GM19397 (cell line): ENCODE results near the gene CTDSPL.

Source experiments
- ATAC-seq: cut with Tn5 transposase; IDR thresholded peaks from one replicate; pipeline ENCODE4 v1.9.1; 2021; ENCODE audit warnings: mild to moderate bottlenecking, moderate library complexity; ENCODE audit not compliant: unreplicated experiment

The CTDSPL gene

DNA sequence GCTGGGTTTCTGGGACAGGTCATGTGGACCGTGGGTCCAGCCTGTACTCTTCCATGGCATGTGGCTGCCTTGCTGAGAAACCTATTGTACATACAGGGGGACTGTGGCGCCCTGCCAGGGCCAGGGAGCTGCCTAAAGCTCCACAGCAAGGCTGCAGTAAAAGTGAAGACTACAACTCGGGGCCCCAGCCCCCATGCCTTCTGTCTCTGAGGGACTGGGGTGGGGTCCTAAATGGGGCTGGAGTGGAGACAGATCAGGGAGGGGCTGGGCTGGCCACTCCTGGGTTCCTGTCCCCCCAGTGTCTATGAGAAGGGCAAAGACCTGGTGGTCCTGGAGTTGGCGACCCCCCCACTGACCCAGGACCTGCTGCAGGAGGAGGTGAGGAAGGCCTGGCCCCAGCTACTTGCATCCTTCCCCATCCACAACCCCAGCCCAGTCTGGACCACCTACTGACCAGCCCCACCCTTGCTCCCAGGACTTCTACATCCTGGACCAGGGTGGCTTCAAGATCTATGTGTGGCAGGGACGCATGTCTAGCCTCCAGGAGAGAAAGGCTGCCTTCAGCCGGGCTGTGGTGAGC lies 136.2 kb downstream of the CTDSPL start:
- ATAC-seq: no peak

- ATAC-seq: no peak
These were observed 138.2 kb downstream of the CTDSPL start for GRCh38 chr3:37999836-38000235.

- no peak for ATAC-seq
These were observed 138.7 kb downstream of the CTDSPL start for GRCh38 chr3:38000242-38000916.

DNA sequence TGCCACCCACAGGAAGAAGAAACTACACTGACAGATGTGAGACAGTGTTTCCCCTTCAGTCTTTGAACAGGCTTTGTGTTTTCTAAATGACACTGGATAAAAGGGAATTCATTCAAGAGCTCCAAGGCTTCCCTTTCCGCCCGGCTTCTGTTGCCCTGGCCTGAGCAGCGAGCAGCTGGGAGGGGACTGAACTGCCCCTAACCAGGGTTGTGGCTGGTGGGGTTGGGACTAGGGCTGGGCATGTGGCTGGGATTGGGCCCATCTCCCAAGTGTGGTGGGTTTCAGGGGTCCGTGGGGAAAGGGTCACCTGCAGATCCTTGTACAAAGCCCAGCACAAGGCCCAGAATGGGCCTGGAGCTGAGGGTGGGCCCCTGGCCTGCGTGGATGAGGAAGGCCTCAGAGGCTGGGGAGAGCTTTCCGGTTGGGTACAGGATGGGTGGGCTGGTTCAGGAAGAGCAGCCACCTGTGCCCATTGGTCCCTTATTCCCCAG lies 139.3 kb downstream of the CTDSPL start:
- ATAC-seq: no peak

DNA sequence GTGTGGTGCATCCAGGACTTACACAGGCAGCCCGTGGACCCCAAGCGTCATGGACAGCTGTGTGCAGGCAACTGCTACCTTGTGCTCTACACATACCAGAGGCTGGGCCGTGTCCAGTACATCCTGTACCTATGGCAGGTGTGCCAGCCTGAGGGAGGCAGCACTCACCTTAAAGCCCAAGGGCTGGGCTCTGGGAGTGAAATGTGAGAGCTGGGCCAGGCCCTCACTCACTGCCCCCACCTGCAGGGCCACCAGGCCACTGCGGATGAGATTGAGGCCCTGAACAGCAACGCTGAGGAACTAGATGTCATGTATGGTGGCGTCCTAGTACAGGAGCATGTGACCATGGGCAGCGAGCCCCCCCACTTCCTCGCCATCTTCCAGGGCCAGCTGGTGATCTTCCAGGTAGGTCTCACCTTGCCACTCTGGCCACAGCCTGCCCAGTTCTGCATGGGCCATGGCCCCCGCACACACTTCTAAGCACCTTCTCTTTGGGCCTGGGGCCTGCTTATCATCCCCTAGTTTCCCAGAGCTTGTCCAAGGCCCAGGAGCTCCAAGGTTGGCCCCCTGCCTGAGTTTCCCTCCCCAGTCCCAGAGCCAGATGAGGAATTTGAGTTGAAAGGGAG lies 139.9 kb downstream of the CTDSPL start:
- no peak for ATAC-seq

GRCh38 chr3:38002291-38002876 lies 140.7 kb downstream of the CTDSPL start:
- no peak for ATAC-seq

GRCh38 chr3:38002940-38003339 lies 141.3 kb downstream of the CTDSPL start:
- ATAC-seq: no peak

- ATAC-seq: no peak
These were observed 141.7 kb downstream of the CTDSPL start for GRCh38 chr3:38003371-38003816.

DNA sequence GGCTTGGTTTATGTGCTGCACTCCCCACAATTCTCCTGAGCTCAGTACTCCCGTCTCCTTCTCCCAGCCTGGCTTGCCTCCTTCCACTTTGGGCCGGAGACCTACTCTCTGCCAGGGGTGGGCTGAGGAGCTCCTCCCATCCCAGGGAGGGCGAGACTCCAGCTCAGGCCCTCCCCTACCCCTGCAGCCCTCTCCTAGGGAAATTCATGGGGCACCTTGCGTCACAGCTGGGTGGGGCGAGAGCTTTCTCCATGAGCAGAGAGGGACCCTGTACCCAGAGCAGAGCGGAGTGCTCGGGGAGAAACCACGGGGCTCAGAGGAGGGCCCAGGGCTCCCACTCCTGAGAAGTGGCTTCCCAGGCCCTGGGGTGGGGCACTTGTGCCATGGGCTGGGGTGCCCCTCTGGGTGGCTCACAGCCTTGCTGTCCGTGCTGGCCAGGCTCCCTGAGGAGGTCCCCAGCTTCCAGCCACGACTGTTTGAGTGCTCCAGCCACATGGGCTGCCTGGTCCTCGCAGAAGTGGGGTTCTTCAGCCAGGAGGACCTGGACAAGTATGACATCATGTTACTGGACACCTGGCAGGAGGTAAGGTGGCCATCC lies 142.2 kb downstream of the CTDSPL start:
- ATAC-seq: no peak

GRCh38 chr3:38004415-38005075 lies 142.9 kb downstream of the CTDSPL start:
- no peak for ATAC-seq

GRCh38 chr3:38005076-38006020 lies 143.7 kb downstream of the CTDSPL start:
- no peak for ATAC-seq

DNA sequence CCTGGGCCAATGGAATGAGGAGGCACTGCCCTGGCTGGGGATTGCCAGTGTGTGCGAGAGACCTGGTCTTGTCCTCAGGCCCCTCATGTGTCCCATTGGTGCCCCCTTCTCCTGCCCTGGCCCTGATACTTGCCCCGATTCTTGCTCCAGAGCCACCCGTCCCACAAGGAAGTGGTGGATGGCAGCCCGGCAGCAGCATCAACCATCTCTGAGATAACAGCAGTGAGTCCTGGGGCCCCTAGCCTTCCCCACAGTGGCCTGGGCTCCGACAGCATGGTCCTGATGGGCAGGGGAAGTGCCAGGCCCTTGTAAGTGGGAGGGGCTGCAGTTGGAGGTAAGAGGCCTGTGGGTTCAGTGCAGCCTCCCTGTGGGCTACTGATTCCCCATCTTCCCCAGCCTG lies 144.4 kb downstream of the CTDSPL start:
- ATAC-seq: no peak

GRCh38 chr3:38006445-38006995 lies 144.8 kb downstream of the CTDSPL start:
- ATAC-seq: no peak

DNA sequence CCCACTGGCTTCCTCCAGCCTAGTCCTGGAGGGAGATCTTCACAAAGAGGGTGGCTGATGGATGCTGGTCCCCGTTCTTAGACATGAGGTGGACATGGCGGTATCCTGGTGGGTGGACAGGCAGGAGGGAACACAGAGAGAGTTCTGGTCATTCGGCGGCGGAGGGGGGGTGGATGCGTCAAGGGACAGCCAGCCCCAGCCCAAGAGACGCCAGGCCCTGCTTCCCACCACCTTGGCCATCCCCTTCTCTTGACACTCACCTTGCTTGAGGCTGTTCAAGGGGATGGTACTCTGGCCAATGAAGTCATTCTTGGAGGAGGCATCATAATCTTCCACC lies 146.0 kb downstream of the CTDSPL start:
- ATAC-seq: no peak

- ATAC-seq: no peak
These were observed 146.6 kb downstream of the CTDSPL start for GRCh38 chr3:38008191-38008701.

DNA sequence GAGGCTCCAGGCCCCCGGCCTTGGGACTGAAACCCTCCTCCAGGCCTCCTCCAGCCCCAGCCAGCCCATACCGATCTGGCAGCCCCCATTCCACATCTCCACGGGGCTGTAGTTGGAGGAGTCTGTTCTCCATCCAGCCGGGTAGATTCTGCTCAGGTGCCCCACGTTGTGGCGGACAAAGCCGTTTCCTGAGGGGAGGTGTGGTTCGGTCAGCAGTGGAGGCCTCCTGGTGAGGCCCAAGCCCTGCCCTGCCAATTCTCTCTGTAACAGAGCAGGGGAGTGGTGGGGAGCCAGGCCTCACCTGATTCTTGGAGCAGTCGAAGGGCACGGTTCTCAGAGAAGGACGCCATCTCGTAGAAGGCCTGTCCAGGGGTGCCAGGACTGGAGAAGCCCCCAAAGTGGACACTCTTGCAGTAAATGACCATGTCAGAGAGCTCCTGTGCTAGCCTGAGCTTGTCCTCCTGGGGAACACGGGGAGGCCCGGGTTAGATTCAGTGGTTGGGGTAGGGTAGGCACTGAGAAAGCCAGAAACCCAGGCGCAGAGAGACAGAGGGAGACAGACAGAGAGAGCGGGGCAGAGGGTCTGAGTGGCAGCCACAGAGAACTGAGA lies 147.4 kb downstream of the CTDSPL start:
- no peak for ATAC-seq

- no peak for ATAC-seq
These were observed 148.3 kb downstream of the CTDSPL start for GRCh38 chr3:38009807-38010591.

DNA sequence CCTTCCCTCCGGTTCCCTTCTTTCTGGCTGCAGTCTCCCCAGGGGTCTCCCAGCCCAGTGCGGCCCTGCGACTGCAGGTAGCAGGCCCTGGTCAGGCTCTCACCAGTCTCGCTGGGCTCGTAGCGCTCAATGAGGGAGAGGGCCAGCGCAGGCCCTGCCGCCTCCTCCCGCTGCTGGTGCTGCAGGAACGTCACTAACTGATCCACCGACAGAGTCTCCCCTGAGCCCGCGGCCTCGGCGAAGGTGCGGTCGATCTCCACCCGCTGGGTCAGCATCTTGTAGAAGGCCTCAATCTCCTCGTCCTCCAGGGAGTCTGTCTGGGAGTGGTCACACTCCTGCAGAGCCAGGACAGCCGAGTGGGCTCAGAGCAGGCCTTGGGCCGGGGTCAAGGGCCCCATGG lies 149.4 kb downstream of the CTDSPL start:
- no peak for ATAC-seq
